DND-41 (cell line): ENCODE measurements around the gene NEURL3.

ENCODE experiments used
- ATAC-seq: fragments of 200-7000 bp; cut with Tn5 transposase; 3 replicates; pipeline ENCODE4 v1.9.1; 2021; ENCODE audit warnings: low read depth; ENCODE audit not compliant: insufficient read depth
- DNase-seq: peaks from one replicate; pipeline ENCODE4 v3.0.0-alpha.2; 2020
- H2AFZ ChIP-seq: 2 replicates; pipeline ENCODE4 v1.6.0; 2012; ENCODE audit warnings: low read depth, low read length
- H3K27ac ChIP-seq: 2 replicates; pipeline ENCODE4 v1.5.1; 2012; ENCODE audit warnings: low read length, inconsistent platforms
- H3K27me3 ChIP-seq: fragments of 200-600 bp; sonication (generic); 2 replicates; pipeline ENCODE4 v1.6.0; 2012; ENCODE audit warnings: low read length, mild to moderate bottlenecking, inconsistent platforms; ENCODE audit not compliant: insufficient read depth, poor library complexity
- H3K36me3 ChIP-seq: 2 replicates; pipeline ENCODE4 v1.5.1; 2012; ENCODE audit warnings: low read length, inconsistent platforms; ENCODE audit not compliant: insufficient read depth
- H3K4me1 ChIP-seq: 2 replicates; pipeline ENCODE4 v1.5.1; 2012; ENCODE audit warnings: mild to moderate bottlenecking, low read length; ENCODE audit not compliant: insufficient read depth
- H3K4me2 ChIP-seq: 2 replicates; pipeline ENCODE4 v1.6.0; 2012; ENCODE audit warnings: mild to moderate bottlenecking, moderate library complexity, low read length, inconsistent platforms; ENCODE audit not compliant: insufficient read depth
- H3K4me3 ChIP-seq, 2 experiments: fragments of 200-600 bp in 1 of 2; shearing (Covaris generic) in 1 of 2; 2 replicates each; pipeline ENCODE4 v1.5.1; 2012 to 2016; ENCODE audit warnings: inconsistent platforms in 2 of 2, low read length in 2 of 2, mild to moderate bottlenecking in 2 of 2, low read depth in 1 of 2, moderate library complexity in 1 of 2
- H3K79me2 ChIP-seq: 2 replicates; pipeline ENCODE4 v1.6.0; 2012; ENCODE audit warnings: low read length, inconsistent platforms; ENCODE audit not compliant: insufficient read depth
- H3K9ac ChIP-seq: 2 replicates; pipeline ENCODE4 v1.6.0; 2012; ENCODE audit warnings: low read depth, mild to moderate bottlenecking, inconsistent platforms, low read length, moderate library complexity
- H3K9me3 ChIP-seq: 2 replicates; pipeline ENCODE4 v1.5.1; 2012; ENCODE audit warnings: low read length, moderate library complexity, mild to moderate bottlenecking, inconsistent platforms; ENCODE audit not compliant: insufficient read depth, severe bottlenecking
- H4K20me1 ChIP-seq: 2 replicates; pipeline ENCODE4 v1.6.0; 2012; ENCODE audit warnings: low read length; ENCODE audit not compliant: insufficient read depth
- CTCF ChIP-seq: IDR thresholded peaks from 2 replicates; pipeline ENCODE4 v1.5.1; 2012; ENCODE audit warnings: borderline replicate concordance, low read length, moderate library complexity, mild to moderate bottlenecking; ENCODE audit not compliant: poor library complexity, severe bottlenecking; ENCODE audit errors: extremely low read depth
- EZH2 ChIP-seq: IDR thresholded peaks from 3 replicates; pipeline ENCODE4 v1.6.1; 2012; ENCODE audit warnings: borderline replicate concordance, low read depth, mild to moderate bottlenecking, moderate library complexity, low read length, inconsistent platforms; ENCODE audit not compliant: severe bottlenecking

The NEURL3 gene

DNA sequence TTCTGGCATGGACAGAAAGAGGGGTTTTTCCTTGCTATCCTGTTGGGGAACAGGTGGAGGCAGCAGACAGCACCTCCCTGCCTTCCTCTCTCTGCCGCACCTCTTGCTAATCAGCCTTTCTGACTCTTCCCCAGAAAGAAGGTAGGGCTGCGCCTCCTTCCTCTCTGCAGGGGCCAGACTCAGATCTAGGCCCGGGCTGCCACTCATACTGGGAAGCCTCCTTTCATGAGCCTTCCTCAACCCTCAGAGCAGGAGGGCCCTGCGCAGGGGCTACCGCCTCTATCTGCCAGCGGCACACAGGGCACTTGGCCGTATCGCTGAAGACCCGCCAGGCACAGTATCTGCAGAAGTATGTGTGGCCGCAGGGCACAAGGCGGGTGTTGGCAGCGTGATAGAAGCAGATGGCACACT, 7.1 kb downstream of the NEURL3 start:
- H3K9ac ChIP-seq, result no peak overlapping the region
- H3K36me3 ChIP-seq, result no peaks in the 10 kb centered on the region
- no peaks in the 10 kb centered on the region for H3K4me1 ChIP-seq
- no peak overlapping the region for H3K4me3 ChIP-seq
- H3K27me3 ChIP-seq, result peaks cover 8% of the 10 kb centered on the region
- no peaks in the 10 kb centered on the region for H4K20me1 ChIP-seq
- H3K27ac ChIP-seq, result no peak overlapping the region
- H3K9me3 ChIP-seq, result no peaks in the 10 kb centered on the region
- no peak overlapping the region for H2AFZ ChIP-seq
- H3K4me2 ChIP-seq, result no peak overlapping the region
- ATAC-seq (0 out of 3 replicates have a peak, but pooled peaks have one; percentile 19), DNase-seq (no peak)
- TF ChIP-seq CTCF, result no peak
- TF ChIP-seq EZH2, result no peak
- H3K79me2 ChIP-seq, result no peaks in the 10 kb centered on the region

DNA sequence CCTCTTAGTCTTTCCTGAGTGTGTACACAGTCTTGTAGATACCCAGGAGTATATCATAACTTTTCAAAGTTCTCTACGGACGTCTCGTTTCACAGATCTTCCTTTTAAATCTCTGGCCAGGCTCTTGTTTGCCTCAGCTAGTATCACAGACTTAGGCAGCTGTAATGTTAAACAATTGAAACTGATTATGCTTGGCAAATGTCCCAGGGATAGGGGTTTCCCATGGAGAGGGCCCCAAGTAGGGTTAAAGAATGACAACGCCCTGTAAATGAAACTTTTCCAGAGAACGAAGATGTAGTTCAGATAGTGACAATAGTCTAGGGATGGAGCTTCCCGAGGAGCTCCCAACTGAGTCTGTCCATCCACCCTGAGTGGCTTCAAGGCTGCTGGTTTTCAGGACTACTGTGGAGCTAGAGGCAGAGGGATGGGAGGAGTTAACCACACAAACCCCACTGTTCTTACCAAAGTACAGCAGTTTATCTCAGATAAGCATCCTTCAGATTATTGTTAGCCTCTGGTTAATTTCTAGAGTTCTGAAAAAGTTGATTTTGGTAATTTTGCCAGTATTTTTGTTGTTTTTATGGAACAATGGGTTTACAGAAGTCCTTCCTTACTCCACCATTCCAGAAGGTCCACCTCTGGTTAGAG, 9.1 kb downstream of the NEURL3 start:
- Histone ChIP-seq H2AFZ (no peak overlapping the region), H3K36me3 (no peaks in the 10 kb centered on the region), H3K9me3 (no peaks in the 10 kb centered on the region), H3K9ac (no peak overlapping the region), H3K4me2 (no peak overlapping the region), H3K27ac (no peak overlapping the region), H3K79me2 (no peaks in the 10 kb centered on the region), H3K4me1 (no peaks in the 10 kb centered on the region), H3K27me3 (peaks cover 8% of the 10 kb centered on the region), H3K4me3 (no peak overlapping the region), H4K20me1 (no peaks in the 10 kb centered on the region)
- no peak for TF ChIP-seq CTCF
- TF ChIP-seq EZH2, result no peak
- no peak for ATAC-seq
- no peak for DNase-seq

DNA sequence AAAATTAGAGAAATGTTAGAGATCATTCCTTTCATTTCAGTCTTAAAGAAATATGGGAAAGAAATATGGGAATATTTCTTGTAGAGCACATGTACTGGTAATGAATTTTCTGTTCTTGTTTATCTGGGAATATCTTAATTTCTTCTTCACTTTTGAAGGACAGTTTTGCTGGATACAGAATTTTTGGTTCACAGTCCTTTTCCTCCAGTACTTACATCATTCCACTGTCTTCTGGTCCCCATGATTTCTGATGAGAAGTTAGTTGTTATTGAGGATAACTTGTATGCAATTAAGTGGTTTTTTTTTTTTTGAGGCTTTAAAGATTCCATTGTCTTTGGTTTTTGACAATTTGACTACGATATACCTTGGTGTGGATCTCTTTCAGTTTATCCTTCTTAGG, 11.0 kb downstream of the NEURL3 start:
- no peaks in the 10 kb centered on the region for H3K9me3 ChIP-seq
- no peak overlapping the region for H3K4me2 ChIP-seq
- H3K79me2 ChIP-seq, result no peaks in the 10 kb centered on the region
- peaks cover 8% of the 10 kb centered on the region for H3K27me3 ChIP-seq
- H3K4me3 ChIP-seq, result no peak overlapping the region
- DNase-seq (no peak), ATAC-seq (no peak)
- H2AFZ ChIP-seq, result no peak overlapping the region
- H3K27ac ChIP-seq, result no peak overlapping the region
- TF ChIP-seq EZH2 (no peak), CTCF (no peak)
- H4K20me1 ChIP-seq, result no peaks in the 10 kb centered on the region
- H3K36me3 ChIP-seq, result no peaks in the 10 kb centered on the region
- no peak overlapping the region for H3K9ac ChIP-seq
- no peaks in the 10 kb centered on the region for H3K4me1 ChIP-seq
